NCI-H1417 treated with DMSO at 0.1 percent for 48 hours (cell line): ENCODE measurements around the gene TEX261.

Source experiments
- DNase-seq: peaks from one replicate; lab custom pipeline; 2025; lab: John Stamatoyannopoulos, UW

Gene TEX261

DNA sequence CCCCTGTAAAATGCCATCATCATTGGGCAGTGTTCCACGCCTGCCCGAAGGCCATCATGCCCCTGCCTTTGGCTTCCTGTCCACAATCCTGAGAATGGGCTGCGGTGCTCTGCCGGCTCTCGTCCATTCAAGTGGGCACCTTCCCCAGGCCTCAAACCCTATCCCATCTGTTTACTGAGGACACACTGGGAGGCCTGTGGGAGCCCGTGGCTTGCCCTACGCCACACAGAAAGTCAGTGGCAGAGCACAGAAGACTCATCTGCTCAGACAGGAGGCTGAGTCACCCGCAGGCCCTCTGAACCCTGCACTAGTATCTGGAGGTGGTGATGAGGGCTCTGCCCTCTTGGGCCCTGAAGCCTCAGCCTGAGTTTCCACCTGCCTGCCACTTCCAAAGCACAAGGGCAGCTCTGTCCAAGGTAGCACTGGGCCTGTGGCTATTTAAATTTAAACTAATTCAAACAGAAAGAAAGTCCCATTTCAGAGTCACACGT lies 35.4 kb downstream of the TEX261 start:
- no peak for DNase-seq

DNA sequence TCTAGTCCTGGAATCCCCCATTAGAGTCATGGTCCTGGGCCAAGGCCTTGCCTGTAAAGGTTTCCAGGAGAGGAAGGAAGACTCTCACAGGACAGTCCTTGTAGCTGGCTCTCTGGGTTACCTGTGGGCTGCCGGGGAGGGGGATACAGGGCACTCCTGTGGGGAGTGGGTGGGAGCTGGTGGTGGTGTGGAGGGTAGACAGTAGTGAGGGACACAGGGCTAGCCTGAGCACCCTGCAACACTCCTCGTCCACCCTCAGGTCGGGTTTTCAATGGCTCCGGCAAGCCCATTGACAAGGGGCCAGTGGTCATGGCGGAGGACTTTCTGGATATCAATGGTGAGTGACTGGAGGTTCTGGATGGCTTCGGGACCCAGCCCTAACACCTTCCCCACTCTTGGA lies 35.9 kb downstream of the TEX261 start:
- no peak for DNase-seq

DNA sequence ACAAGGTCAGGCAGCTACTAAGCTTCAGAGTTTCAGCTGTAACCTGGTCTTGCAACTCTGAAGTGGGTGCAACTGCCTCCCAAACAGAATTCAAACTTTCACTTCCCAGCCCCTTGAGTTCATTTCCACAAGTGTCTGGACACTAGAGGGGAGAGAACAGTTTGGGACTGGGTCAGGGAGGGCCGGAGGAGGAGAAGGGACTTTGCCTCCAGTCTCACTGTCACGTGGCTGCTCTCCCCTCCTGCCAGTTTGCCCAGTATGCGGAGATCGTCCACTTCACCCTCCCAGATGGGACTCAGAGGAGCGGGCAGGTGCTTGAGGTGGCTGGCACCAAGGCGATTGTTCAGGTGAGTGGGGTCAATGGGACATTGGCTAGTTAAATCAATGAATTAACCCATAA lies 36.9 kb downstream of the TEX261 start:
- no peak for DNase-seq

DNA sequence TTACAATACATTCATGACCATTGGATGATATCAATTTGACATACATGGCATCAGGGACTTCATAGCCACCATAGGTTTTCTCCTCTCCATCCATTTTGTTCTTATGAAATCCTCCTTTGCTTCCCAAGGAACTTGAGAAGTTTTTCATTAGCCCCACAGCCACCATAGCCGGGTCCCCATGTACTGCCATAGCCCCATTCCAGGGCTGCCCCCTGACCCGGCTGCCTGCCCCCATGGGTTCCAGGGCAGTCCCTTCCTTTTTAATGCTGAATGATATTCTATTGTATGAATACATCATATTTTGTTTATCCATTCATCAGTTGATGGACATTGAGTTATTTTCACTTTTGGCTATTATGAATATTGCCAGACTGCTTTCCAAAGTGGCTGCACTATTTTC lies 38.5 kb downstream of the TEX261 start:
- DNase-seq = no peak

DNA sequence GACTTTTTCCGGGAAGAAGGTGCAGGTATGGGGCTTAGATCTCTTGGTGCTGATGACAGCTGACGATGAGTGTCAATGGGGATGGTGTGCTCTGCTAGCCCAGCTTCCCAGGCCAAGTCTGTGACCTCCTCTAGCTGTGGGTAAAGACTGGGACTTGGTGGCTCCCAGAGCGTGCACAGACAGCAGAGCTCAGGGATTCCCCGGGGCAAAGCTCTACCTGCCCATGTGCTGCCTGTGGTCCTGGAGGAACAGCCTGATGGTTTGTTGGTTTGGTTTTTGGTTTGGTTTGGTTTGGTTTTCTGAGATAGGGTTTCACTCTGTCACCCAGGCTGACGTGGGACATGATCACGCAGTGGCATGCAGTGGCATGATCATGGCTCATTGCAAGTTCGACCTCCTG lies 39.8 kb downstream of the TEX261 start:
- DNase-seq = no peak

DNA sequence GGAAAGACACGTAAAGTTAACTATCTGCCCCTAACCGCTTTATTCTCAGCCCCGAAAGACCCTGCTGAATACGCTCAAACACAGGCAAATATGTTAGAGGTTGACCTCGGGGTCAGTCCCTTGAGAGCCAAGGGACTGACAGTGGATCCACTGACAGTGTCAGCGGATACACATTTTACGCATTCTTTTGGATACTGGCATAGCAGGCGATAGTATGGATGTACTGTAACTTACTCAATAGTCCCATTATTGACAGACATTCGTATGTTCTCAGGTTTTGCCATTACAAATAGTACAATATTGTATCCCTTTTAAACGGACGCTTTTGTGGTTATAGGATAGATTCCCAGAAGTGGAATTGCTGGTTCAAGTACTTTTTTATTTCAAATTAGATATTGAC lies 45.6 kb downstream of the TEX261 start:
- DNase-seq = no peak

DNA sequence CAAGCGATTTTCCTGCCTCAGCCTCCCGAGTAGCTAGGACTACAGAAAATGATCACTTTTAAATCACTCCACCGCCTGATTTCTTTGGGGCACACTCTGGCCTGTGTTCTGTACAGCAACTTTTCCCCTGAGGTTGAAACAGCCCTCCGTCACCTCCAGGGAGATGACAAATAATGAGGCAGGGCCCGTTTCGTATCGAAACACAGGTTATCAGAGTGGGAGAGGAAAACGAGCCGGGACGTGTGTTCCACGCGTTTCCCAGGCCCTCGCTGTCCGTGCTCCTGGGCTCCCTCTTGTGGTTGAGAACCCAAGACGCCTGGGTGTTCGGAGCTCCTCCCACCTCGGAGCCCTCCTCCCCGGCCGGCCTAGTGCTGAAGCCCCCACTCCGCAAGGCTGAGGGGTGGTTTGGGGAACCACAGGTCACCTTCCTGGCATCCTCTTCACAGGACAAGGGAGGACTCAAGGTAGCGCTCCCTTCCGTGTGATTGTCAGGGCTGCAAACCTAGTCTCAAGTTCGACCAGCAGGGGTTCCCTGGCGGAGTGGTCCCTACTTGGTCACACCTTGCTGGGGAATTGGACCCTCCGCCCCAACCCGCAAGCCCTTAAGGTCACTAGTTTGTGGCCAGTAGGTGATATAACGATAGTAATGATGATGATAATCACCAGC lies 46.2 kb downstream of the TEX261 start:
- DNase-seq = no peak

DNA sequence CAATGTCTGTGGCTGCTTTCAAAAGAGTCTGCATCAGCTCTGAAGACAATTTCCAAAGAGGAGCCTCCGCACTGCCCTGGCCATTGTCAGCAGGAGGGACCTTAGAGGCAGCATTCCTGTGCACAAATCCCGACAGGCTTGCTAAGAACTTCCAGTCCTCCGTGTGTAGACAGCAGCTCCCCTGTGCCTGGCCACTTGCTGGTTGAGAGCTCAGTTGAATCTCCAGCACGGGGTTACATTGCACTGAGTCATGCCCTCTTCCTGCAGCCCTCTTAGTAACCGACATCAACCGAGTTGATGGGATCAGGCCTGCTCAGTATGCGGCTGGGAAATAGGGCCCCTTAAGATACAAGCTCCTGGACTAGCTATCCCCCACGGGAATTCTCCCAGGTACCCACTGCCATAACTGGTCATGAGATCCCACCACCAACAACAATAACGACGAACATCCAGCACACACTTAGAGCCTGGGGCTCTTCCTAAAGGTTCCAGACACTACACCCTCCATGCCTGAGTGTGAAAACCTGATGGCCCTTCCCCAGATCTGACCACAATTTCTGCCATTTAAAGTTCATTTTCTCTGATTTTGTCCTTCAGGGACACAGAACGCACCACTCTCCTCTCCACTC lies 47.0 kb downstream of the TEX261 start:
- no peak for DNase-seq

DNA sequence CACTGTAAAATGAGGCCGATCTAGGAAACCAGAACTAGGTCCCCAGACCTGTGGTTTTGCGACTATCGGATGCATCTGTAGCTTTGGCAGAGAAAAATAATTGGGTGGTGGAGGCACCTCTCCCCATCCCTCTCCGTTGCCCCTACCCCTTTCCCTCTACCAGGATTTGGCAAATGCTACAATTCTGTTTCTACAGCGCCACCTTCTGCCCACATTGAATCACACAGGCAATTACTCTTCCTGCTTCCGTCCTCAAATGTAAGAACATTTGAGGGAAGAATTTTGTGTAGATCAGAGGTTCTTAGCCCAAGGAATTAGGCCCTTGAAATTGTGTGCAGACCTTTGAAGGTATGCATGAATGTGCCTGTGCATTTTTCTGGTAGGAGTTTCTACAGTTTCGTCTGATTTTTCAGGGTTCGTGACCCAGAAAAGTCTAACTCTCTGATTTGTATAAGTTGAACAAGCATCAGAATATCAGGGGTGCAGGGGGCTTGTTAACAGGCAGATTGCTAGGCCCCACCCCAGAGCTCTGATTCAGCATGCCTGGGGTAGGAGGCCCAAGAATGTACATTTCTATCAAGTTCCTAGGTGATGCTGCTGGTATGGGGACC lies 47.7 kb downstream of the TEX261 start:
- DNase-seq = no peak

DNA sequence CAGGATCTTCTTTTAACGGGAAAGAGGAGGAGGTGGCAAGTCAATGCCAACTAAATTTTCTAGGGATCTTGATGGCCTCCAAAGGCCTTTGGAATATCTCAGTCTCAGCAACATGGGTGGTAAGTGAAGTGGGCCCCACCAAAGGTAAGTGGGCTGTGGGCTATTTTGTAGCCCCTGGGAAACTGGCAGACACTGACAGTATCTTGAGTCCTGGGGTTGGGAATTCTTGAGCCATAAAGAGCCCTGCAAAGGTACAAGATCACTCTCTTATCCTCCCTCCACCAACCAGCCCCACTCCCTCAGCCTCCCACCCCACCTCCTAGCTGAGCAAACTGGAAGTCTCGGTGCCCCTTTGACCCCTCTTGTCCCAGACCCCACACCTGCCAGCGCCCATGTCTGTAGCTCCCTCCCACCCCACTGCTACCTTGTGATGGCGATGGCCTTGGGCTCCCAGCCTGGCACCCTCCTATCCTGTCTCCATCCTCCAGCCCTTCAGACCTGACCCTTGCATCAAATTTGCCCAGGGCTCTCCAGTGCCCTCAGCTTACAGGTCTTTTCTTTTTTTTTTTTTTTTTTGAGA lies 50.5 kb downstream of the TEX261 start:
- DNase-seq = no peak

DNA sequence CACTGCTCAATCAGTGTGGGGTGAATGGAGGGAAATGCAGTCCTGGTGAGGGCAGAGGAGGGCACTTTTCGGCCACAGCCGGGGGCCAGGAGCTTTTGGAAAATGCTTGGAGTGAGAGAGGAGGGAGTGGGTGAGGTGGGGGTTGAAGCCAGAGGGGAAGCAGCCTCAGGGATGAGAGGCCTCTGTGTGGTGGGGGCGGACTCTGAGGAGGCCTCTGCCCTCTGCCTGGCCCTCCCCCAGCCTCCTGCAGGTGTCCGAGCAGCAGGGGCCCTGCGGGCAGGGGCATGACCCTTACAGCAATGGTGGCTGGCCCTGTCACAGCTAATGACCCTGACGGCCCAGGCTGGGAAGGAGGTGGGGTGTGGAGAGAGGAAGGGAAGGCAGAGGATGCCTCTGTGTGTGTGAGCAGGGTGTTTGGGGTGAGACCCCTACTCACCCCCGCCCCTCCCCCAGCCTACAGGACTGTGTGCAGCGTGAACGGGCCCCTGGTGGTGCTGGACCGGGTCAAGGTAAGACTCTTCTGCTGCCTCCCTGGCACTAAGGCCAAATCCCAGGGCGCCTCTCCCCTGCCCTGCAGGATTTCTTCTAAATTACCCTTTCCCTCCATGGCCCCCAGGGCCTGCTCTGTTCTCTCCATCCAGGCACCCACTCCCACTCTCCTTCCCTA lies 51.3 kb downstream of the TEX261 start:
- no peak for DNase-seq

DNA sequence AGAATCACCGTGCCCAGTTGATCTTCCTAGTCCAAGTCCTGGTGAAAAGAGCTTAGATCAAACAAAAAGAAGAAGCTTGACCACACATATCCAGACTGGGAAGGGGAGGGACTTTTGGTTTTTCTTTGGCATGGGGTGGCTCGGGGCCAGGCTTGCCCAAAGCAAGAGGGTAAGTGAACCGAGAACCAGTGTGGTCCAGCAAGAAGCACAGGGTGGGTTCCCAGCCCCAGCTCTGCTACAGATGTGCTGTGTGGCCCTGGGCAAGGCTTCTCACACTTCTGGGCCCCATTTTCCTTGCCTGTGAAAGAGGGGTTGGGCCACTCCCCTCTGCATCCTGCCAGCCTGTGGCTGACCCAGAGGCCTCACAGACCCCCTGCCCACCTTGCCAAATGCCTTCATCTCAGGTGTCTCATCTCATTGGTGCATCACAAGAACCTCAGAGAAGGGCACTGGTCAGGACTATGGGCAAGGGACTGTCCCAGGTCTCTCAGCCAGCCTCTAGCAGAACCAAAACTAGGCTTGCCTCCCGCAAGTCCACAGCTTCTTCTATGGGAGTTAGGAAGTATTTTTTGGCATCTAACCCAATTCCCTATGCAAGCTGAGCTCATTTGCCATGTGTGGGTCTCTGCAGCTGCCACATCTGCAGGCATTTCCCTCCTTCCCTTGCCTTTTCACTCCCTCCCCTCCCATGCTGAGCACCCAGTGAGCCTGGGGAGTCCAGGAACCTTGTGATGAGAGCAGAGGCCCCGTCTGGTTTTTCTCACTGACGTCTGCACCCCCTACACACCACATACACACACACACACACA lies 52.1 kb downstream of the TEX261 start:
- no peak for DNase-seq

DNA sequence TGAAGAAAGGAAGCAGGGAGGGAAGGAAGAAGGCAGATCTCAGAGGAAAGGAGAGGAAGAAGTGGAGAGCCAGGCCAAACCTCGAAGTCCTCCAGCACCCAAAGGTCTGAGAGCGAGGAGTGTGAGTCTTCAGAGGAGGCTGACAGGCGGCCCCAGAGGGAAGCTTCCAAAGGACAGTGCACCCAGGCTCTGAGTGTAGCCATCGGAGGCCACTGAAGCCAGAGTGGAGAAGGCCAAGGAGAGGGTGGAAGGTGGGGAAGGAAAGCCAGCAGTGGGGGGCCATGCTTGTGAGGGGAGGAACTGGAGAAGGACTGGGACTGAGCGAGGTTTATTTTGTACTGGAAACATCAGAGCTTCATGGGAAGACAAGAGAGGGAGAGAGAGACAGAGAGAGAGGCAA lies 53.0 kb downstream of the TEX261 start:
- DNase-seq = no peak

DNA sequence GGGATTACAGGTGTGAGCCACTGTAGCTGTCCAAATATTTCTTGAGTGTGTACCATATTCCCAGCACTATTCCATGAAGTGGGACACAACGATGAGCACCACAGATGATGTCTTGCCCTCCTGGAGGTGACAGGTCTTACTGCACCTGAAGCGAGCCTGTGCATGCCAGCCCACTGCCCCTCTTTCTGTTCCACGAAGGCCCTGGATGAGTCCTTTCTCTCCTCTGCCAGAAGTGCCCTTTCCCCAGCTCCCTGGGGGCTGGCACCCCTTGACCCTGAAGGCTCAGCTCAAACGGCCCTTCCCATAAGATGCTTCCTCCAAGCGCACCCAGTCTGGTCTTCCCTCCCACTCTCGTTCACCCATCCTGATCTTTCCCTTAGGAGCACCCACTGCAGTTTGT lies 53.5 kb downstream of the TEX261 start:
- no peak for DNase-seq

DNA sequence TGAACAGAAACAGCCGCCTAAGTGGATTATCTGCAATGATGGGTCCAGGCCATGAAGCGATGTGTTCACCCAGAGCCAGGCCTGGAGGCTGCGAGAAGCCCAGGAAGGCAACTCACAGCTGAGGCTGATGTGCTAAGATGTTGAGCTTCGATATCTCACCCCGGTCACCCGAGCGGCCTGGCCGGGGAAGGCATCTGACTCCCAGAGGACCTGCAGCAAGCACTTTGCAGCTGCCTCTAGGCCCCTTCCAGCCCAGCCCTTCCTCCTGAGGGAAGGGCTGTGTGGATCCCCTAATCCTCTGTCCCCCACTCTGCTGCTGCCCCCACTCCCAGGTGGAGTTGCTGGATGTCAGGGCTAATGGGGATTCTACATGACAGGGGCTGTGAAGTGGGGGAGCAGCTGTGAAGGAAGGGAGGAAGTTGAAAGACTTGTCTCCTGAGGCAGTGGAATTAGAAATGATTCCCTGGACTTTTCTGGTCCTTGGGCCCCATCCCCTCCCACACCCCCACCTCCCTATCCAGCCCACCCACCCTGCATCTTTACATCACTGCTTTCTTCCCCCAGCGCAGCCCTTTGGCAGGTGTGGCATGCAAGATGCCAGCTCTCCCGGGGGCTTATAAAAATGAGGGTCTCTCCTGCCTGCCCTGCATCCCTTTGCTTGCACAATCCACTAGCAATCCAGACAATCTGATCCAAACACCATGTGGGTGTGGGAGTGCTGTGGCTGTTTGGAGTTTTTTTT lies 54.7 kb downstream of the TEX261 start:
- no peak for DNase-seq

DNA sequence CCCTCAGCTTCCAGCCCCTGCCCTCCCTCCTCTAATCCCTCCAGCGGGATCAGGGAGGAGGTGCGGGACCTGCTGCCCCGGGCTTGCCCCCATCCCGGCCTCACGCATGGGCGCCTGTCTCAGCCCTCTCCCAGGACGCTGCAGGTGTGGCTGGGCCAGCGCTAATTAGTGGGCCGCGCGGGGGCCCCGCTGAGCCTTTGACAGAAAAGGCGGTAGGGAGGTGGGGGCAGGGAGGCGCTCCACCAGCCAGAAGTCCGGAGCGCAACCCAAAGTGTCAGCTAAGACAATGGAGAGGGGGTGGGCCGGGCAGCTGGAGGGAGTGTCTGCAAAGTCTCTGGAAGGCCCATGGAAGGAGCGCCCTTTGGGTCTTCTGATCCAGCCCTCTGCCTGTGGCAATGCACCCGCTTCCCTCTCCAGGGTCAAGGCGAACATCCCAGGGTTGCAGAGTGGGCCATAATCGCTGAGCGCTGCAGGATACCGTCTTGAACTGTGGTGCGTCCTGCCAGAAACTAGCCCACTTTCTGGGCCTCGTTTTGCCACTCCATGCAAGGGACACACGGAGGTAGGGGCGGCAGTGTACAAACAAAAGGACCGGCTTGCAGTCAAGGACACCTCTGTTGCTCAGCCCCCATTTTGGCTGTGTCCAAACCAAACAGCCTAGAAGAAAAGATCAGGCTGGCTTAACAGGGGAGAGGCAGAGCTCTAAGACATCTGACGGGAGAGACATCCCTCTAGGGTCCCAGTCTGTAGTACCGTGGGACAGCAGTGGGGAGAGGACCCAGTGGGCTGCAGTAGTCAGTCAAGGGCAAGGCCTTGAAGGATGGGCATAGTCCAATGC lies 55.5 kb downstream of the TEX261 start:
- no peak for DNase-seq

DNA sequence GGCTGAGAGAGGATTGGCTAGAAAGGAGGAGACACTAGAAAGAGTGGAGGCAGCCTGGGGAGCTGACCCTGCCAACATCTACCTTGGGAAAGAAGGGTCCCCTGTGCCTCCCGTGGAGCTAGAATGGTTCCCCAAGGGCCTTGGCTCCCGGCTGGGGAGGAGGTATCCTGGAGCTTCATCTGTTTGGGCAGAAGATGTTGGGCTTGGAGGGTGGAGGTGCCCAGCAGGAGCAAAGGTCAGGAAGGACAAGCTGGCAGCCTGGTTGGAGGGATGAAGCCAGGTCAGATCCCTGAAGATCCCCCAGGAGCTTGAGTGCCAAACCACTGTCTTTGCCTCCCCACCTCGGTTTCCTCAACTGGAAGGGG lies 56.1 kb downstream of the TEX261 start:
- no peak for DNase-seq

DNA sequence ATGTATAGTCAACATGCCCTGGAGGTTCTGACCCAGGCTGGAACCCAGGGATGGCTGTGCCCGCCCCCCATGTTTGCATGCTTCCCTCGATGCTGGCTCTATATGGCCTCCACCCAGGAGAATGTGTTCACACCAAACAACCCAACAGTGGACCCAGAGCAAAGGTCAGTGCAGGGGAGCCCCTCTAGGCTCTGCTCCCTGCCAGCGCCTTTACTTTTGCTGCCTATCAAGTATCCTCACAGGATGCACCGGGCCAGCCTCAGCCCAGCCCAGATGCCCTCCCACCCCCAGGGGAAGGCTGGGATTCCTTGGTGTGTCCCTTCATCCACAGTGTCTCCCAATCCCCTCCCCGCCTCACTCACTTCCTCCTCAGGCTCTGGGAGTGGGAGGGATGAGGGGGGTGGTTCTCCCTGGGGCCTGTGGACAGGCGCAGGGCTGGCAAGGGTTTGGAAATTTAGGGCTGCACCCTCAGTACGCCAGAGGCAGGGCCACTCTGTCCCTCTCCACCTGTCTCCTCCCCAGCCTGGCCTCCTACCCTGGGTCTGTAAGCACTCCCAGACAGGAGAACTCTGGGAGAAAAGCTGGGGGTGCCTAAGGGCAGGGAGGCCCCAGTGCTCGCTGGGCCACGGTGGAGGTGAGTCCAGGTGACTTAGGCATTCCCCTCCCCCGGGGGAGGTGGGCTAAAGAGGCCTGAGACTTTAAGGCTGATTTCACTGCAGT lies 56.6 kb downstream of the TEX261 start:
- no peak for DNase-seq

DNA sequence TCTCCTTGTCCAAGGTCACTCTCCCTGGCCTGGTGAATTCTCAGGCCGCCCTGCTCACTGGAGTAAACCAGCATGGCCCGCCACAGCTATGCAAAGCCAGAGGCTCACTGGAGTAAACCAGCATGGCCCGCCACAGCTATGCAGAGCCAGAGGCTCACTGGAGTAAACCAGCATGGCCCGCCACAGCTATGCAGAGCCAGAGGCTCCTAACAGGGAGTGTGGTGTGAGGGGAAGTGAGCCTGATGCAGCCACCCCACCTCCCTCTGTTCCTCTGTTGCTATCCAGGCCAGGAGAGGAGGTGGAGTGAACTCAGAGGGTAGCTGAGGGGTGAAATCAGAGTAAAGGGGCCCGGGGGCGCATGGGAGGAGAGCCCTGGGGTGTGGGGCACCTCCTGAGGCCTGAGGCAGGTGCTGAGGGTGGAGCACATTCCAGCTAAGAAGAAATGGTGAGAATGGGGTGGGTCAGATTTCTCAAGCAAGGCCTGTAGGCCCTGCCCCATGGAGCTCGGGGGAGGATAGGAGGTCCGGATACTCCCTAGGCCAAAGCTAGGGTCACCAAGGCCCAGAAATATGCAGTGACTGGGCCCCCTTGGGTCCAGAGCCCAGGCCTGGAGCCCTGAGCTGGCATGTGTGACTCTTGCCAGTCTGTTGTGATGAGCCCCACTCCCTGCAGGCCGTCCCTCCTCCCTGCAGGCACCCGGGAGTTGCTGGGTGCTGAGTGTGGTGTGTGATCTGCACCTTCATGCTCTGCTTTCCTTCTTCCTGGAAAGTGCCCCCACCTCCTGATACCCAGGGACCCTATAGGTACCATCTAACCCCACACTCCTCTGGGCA lies 57.5 kb downstream of the TEX261 start:
- DNase-seq = no peak
